ENCODE data around the gene GPATCH2.
"Not testable (repeated sequence)": the region's sequence is repeated elsewhere in the genome, so short reads cannot be mapped to it uniquely, and the experiment has no call there.

GPATCH2 gene

DNA sequence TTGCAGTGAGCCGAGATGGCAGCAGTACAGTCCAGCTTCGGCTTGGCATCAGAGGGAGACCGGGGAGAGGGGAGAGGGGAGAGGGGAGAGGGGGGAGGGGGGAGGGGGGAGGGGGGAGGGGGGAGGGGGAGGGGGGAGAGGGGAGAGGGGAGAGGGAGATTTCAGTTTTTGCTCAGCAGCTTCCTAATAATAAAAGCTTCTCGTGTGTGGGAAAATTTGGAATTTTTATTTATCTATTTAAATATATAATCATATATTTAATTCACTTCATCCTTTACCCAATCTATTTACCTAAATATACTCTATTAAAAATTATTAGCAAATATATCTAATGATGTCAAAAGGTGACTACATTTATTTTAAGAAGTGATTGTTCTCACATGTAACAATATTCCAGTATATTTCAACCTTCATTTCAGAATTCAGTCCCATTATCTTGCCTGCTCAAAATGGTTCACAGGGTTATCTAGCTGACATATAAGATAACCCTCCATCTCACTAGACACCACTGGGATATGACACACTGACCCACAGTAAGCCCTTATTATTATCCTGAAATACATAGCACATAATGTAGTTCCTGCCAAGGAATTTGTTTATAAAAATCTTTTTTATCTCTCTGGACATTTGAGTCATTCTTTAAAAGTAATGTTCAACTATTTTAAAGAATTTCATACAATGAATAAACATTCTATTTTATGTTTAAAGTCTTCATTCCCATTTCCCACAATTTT lies 105.9 kb downstream of the GPATCH2 start:
- DNase-seq = peak; percentile 22

DNA sequence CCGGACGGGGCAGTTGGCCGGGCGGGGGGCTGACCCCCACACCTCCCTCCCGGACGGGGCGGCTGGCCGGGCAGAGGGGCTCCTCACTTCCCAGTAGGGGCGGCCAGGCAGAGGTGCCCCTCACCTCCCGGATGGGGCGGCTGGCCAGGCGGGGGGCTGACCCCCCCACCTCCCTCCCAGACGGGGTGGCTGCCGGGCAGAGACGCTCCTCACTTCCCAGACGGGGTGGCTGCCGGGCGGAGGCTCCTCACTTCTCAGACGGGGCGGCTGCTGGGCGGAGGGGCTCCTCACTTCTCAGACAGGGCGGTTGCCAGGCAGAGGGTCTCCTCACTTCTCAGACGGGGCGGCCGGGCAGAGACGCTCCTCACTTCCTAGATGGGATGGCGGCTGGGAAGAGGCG lies 107.0 kb downstream of the GPATCH2 start:
- not testable (repeated sequence) for DNase-seq

DNA sequence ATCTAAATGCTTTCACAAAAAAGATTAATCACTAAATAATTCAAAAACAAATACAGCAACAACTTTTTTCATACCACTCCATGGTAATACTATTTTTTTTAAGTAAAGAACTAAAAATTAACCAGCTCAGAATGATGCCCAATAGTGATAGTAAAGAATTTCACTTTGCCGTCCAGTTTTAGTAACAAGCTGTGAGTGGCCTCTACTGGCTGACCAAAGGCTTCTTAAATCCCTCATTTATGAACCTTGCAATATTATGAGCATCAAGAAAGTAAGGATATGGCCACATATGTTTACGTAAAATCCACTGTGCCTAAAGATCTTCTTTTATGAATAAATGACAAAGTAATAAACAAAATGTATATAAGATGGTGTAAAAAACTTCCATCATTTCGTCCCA lies 108.6 kb downstream of the GPATCH2 start:
- DNase-seq = no peak

DNA sequence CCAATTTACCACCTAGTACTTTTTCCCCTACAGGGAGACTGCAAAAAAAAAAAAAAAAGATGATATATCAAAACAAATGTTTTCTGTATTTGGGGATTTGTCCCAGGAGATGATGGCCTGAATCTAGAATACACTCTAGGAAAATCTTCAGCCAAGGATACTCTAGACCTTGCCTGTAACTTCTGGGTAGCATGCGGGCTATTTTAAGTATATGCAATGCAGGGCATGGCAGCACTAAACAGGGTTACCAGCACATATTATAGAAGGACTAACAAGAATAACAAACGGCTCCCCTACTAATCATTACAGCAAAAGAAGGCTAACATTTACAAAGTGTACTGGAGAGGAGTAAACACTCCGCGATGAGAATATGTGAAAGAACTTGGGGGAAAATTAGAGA lies 109.6 kb downstream of the GPATCH2 start:
- no peak for DNase-seq

DNA sequence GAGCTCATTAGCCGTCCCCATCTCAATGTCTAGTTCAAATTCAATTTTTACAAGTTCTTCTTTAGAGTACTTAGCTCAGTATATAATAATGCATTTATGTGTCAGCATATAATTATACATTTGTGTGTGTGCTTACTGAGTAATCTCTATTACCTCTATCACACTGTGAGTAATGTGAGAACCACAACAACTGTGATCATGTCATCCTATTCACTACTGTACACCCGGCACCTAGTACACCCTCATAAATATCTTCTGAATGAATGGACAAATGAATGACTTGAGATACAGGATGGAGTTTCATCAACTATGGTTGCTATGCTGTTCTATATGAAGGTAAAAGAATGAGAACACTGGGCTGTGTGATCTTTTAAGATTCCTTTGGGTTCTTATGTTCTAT lies 124.0 kb downstream of the GPATCH2 start:
- DNase-seq = peak; percentile 13

DNA sequence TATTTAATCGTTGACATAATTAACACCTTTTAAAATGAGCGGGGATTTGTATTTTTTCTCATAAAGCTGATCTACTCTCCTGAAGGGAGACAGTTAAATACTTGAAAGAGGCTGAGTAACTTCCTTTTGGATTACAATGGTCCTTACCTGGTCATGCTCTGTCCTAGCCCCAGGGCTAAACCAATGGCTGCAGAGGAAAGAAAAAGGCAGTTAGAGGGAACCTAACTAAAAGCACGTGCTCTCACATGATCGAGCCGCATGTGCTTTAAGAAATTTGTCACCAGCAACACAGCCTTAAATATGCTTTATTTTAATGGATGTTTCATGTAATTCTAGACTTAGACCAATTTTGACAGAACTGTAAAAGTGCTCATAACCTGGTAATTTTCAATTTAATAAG lies 132.7 kb downstream of the GPATCH2 start:
- no peak for DNase-seq

DNA sequence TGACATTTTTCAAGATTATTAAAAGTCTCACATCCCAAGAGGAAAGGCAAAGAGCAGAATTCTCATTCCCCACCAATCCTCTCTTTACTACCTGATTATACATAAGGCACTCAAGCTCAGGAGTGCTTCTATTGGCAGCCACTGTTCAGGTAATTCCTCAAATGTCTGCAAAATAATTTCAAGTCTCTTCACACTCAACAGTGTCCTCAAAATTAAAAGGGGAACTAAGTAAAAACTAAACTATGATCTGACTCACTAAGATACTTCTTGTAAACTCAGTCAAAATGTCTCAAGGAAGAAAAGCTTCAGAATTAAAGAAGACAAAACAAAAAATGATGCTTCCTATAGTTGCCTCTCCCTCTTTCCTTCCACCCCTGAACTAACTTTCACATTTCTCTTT lies 135.6 kb downstream of the GPATCH2 start:
- no peak for DNase-seq

DNA sequence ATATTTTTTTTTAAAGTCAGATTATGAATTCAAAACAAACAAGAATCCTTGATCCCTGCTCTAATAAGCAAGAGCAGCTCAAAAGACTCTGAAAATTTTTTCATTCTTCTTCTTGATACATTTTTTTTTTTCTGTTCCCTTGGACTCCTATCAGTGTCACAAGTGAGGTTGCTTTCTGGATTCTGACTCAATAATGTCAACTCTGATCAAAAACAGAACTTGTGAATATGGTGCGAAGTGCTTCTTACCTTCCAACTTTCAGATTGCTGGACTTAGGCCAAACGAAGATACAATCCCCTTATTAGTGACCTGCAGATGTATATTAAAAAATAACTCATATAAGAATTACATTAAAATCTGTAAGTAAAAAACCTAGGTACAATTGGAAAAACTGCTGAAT lies 136.1 kb downstream of the GPATCH2 start:
- DNase-seq = no peak

DNA sequence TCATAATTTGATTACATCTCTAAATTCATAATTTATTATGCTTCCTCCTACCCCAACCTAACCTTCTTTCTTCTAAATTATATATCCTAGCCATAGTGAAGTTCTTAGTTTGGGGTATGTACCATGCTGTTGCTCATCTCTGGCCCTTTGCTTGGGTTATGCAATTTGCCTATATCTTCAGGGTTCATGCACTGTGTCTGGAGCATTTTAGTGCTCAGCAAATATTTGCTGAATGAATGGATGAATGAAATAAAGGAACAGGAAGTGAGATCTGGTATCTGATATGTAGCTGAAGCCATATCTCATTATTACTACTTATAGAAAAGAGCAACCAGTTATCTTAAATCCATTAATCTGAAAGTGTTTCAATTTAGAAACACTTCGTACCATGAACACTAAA lies 137.6 kb downstream of the GPATCH2 start:
- DNase-seq = peak; percentile 14

DNA sequence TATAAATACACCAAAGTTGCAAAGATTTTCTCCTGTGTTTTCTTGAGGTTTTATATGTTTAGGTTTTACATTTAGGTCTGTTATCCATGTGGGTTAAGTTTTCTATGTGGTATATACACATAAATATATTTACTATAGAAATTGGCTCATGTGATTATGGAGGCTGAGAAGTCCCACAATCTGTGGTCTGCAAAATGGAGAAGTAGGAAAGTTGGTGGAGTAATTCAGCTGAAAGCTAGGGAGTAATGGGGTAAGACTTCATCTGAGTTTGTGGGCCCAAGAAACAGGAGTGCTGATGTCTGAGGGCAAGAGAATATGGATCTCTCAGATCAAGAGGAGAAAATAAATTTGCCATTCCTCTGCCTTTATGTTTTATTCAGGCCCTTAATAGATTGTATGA lies 146.0 kb downstream of the GPATCH2 start:
- DNase-seq = no peak

DNA sequence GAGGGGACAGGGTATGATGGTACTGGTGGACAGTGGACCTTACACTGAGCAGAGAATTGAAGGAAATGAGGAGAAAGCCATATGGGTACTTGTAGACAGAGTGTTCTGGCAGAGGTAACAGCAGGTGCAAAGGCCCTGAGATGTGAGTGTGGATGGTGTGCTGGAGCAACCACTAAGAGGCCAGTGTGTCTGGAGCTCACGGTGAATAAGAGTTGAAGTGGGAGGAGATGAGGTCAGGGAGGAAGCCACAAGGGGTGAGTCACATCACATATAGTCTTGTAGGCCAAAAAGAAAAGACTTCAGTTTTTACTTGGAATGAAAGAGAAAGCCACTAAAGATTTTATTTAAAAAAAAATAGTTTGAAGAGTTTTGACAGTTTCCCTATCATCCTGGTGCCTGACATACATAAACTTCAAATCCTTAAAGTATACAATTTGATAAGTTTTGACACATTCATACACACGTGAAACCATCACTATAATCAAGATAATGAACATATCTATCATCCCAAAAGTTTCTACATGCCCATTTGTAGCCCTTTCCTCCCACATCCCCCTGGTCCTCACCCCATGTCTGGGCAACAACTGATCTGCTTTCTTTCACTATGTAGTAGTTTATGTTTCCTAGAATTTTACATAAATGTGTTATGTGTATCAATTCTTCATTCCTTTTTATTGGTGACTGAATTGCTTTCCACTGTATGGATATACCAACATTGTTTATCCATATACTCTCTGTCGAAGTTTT lies 148.4 kb downstream of the GPATCH2 start:
- peak; percentile 78 for DNase-seq

DNA sequence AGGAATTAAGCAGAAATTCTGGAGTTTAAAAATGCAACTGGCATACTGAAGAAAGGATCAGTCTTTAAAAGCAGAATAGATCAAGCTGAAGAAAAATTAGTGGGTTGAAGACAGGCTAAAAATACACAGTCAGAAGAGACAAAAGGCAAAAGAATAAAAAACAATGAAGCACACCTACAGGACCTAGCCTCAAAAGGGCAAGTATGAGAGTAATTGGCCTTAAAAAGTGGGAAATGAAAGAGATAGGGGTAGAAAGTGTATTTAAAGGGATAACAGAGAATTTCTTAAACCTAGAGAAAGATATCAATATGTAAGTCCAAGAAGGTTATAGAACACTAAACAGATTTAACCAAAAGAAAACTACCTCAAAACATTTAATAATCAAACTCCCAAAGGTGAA lies 152.4 kb downstream of the GPATCH2 start:
- DNase-seq = no peak

DNA sequence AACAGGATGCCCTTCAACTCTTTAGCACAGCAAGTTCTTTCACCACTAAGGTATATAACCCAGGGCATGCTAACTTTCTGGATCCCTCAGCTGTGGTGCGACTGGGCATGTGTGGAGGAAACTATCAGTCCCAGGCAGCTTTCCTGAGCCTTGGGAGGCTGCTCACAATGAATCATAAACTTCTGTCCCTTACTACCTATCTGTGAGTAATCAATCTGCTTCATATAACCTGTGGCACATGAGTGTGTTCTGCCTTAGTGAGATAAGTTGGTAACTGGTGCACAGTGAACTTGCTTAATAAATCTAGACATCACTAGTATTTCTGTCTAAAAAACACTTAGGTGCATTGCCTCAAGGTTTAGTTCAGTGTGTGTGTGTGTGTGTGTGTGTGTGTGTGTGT lies 158.0 kb downstream of the GPATCH2 start:
- no peak for DNase-seq

DNA sequence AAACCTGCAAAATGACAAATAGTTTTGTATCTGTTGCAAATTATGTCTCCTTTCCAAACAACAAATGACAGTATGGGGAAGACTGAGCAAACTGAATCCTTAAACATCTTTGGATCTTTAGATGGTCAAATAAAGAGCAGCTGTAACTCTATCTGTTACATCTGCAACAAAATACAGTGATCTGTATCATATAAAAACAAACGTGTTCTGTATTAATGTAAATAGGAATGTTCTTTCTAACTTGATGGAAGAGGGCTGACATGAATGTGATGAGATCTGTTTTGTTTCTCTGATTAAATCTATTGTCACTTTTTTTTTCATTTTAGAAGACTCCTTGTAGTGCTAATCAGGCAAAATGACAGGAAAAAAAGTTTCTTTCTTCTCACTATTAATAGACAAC lies 159.5 kb downstream of the GPATCH2 start:
- DNase-seq = no peak

DNA sequence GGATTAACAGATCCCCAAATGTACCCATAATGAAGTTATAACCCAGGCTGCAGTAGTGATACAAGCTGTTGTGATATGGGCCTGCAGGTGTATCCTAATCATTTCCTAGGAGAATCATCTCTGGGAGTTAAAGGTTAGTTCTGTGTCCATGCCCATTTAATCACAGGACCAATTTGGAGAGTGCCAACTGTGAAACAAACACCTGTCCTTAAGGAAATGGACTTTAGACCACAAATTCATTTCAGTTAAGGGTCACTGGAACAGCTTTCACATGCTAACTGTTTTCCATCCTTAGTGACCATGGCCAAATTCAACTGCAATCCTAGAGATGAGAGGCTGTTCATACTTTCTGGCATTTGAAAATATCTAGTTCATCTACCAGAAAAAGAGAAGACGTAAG lies 160.9 kb downstream of the GPATCH2 start:
- DNase-seq = no peak

DNA sequence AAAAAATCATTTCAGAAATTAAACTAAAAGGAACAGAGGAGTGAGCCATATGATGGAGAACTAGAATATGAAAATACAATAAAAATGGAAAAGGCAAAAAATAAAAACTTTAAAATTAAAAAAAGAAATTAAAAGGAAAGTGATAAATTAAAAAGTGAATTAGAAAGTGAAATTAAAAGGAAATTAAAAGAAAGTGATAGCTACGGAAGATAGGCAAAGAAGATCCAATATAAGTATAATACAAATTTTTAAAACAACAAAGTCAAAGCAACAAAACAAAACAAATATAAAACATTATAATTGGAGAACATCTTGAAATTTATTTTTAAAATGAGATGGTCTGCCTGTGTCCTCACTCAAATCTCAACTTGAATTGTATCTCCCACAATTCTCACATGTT lies 165.8 kb downstream of the GPATCH2 start:
- DNase-seq = no peak

DNA sequence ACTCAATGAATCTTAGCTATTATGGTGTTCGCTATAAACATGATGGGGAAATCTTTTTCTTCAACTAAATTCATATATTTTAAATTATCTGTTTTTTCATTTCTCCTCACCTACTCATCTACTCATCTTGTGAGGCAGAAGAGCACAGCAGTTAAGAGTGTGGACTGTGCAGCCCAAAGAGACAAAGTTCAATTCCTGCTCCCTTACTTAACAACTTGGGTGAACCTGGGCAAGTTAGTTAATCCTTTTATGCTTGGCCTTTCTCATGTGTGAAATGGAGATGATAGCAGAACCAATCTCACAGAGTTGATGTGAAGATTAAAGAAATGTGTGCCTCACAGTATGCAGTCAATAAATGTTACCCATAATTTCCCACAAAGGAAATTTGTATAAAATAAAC lies 168.2 kb downstream of the GPATCH2 start:
- DNase-seq = no peak

DNA sequence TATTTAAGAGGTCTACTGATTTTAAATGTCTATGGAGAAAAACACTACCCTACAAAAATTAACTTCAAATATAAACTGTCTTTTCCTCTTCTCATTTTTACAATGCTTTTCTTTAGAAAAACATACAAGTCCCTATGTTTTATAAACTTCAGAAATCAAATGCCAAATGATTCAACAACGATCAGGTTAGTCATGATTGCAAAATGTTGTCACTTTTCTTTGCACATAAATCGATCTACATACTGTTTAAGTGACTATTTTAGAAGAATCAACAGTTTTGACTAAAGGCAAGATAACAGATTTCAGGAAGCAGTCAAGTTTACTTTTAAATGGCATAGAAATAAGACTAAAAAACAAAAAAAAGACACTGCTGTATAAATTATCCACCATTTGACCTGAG lies 168.7 kb downstream of the GPATCH2 start:
- no peak for DNase-seq

DNA sequence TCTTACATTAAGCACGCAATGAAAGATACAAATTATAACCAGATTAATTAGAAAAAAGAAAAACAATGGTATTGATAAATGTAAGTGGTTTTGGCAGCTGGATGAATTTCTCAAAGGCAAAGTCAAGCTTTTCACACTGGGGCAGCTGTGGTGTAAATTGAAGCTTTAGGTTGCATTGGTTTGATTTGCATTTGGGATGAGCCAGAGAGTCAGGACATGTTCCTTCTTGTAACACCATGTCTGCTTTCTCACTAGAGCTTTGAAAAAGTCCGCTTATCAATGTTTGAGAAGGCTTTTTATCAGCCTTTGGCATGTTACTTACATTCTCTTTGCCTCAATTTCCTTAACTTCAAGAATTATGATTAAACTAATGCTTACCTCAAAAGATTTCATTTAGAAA lies 173.9 kb downstream of the GPATCH2 start:
- no peak for DNase-seq

DNA sequence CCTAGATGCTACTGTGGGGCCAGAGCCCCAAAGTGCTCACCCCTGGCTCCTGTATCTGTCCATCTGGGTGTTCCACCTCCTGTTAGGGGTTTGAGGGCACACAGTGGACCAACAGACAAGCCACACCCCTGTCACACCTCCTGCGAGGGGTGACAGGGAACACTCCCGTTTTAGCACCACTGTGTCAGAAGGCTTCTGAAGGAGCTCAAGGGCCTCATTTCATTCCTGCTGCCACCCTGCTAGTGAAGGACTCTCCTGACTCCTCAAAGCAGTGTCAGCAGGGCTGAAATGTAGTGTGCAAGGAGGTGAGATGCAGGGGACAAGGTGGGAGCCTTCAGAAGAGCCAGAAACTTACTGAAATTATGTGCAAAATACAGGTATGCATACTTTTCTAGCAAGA lies 174.6 kb downstream of the GPATCH2 start:
- no peak for DNase-seq

DNA sequence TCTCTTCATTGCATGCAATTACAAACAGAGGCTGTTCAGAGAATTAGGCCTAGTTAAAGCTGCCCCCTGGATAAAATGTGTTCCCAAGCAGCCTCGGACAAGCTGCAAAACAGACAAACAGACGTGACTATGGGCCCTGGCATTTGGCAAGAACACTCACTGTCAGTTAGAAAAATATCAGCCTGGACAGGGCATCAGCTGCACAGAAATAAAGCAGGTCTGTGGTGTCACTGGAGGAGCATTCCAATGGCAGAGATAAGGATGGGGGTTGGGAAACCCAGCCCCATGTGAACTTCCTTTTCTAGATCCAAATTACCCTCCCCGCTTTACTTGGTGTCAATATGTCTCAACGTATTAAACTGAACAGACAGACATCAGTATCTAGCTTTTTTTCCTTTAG lies 177.1 kb downstream of the GPATCH2 start:
- no peak for DNase-seq

DNA sequence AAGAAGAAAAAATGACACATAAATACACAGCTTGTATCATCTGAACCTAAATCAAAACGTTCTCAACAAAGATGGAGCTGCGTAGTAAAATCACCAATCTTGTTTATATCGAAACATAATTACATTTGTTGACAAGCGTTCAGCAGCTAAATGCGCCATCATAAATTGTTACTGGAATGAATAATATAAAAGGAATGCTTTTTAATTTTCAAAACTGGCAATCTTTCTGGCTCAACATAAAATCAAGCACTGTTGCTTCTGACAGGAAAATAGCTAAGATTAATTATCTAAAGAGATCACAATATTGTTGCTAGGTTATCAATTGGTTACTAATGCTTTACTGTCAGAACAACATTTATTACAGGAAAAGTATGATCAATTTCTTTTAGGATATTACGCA lies 181.5 kb downstream of the GPATCH2 start:
- no peak for DNase-seq

DNA sequence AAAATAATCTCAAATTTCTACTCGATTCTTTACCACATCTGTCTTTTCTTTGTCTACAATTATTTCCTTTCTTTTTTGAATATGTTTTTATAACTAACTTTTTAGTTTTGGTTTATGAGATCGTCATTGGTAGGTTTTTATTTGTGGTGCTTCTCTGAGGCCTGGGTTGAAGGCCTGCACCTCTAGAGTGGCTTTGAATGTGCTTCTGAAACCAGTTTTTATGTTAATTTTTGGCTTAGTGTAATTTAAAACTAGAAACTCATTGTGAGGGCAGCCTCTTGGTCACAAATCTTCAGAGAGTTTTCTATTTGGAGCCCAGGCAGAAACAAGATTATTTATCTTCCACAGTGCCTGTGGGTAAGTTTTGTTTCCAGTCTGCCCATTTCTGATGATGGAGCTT lies 187.0 kb downstream of the GPATCH2 start:
- no peak for DNase-seq

DNA sequence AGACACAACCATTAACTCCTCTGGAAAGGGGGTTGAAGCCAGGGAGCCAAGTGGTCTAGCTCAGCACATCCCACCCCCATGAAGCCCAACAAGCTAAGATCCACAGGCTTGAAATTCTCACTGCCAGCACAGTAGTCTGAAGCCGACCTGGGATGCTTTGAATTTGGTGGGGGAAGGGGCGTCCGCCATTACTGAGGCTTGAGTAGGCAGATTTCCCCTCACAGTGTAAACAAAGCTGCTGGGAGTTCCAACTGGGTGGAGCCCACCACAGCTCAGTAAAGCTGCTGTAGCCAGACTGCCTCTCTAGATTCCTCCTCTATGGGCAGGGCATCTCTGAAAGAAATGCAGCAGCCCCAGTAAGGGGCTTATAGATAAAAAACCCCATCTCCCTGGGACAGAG lies 193.5 kb downstream of the GPATCH2 start:
- DNase-seq = no peak

DNA sequence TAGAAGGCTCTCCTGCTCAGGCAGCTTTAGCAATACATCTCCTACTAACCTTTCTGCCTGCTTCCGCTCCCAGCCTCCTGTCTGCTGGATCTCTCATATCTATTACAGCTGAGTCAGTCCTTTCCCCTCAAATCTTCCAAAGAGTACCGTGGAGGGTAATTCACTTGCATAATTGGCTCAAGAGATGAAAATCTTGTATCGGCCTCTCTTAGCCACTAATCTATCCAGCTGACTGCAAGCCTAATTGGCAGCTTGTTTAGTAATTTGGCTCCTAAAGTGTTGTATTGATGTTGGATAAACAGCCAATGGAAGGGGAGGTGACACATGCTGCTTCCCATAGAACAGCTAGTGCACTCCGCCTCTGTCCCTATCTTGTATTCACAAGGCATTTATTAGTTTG lies 195.7 kb downstream of the GPATCH2 start:
- no peak for DNase-seq

Measured in fibroblast of skin of abdomen (primary cell).